Activated CD4-positive, alpha-beta memory T cell treated with anti-CD3 and anti-CD28 coated beads for 36 hours (primary cell): ENCODE results near the gene HYAL1. TPM values are rescaled to one million over a fixed set of nuclear protein-coding genes. Genes with fewer than 3 reads are reported as not detected.

Source experiments
- CTCF ChIA-PET: fragments of 350-600 bp; sonication (Branson Sonifier 250); formaldehyde crosslinking; loops from one replicate; lab custom pipeline; 2021; ENCODE audit warnings: antibody characterized with exemption, inconsistent platforms; lab: Charles Lee
- POLR2A ChIA-PET: fragments of 350-600 bp; sonication (Branson Sonifier 250); formaldehyde crosslinking; loops from one replicate; lab custom pipeline; 2021; ENCODE audit warnings: antibody characterized with exemption; lab: Charles Lee
- DNase-seq: peaks from one replicate; pipeline ENCODE4 v3.0.0-alpha.2; 2020
- H3K27ac Mint-ChIP-seq: one replicate; pipeline ENCODE4 v1.8.0; 2021; ENCODE audit warnings: mixed read lengths
- H3K27me3 Mint-ChIP-seq: one replicate; pipeline ENCODE4 v1.8.0; 2021; ENCODE audit warnings: mixed read lengths
- H3K36me3 Mint-ChIP-seq: one replicate; pipeline ENCODE4 v1.8.0; 2021; ENCODE audit warnings: mixed read lengths
- H3K4me1 Mint-ChIP-seq: one replicate; pipeline ENCODE4 v1.8.0; 2021; ENCODE audit warnings: low read depth, mixed read lengths
- H3K4me3 Mint-ChIP-seq: one replicate; pipeline ENCODE4 v1.8.0; 2021; ENCODE audit warnings: mild to moderate bottlenecking, mixed read lengths
- H3K9me3 Mint-ChIP-seq: one replicate; pipeline ENCODE4 v1.8.0; 2021; ENCODE audit warnings: mixed read lengths
- intact Hi-C: fragments of 100-400 bp; cut with micrococcal nuclease; formaldehyde crosslinking; loops from one replicate; pipeline ENCODE4 v1.15.1; 2023
- total RNA-seq, 2 experiments: library from RNA; stranded (reverse); gene quantifications; one replicate each; pipeline ENCODE4 v1.2.3, GENCODE V29; 2021

HYAL1 gene
- total RNA-seq, 2 experiments from 2014 or later: 0.14 TPM; not detected in 1

- ChIA-PET CTCF (interaction anchor here (0.7 to 8.2 kb wide), 8 partner anchors 10 to 328 kb away, joined by 3 to 102 read pairs (median 4); no protein-coding TSS in a partner anchor), POLR2A (interaction anchor here (1.2 to 1.8 kb wide), 2 partner anchors 12 to 16 kb away, joined by 4 to 6 read pairs; no protein-coding TSS in a partner anchor)
- DNase-seq: no peak
- no peak overlapping the region for H3K4me3 Mint-ChIP-seq
- no peaks in the 10 kb centered on the region for H3K9me3 Mint-ChIP-seq
- intact Hi-C loops: no loop called here
- peaks cover 28% of the 10 kb centered on the region for H3K36me3 Mint-ChIP-seq
- peaks cover 6% of the 10 kb centered on the region for H3K4me1 Mint-ChIP-seq
- no peak overlapping the region for H3K27ac Mint-ChIP-seq
- H3K27me3 Mint-ChIP-seq: no peaks in the 10 kb centered on the region
Measured at GRCh38 chr3:50258979-50259378, 44.4 kb downstream of the HYAL1 start.

- H3K27ac Mint-ChIP-seq: no peak overlapping the region
Measured at GRCh38 chr3:50258029-50258680, 45.2 kb downstream of the HYAL1 start.

GRCh38 chr3:50256978-50257890 lies 46.1 kb downstream of the HYAL1 start:
- CTCF ChIA-PET: interaction anchor here (0.7 to 8.2 kb wide), 7 partner anchors 8 to 62 kb away, joined by 3 to 102 read pairs (median 5); partner anchors contain the start of gene GNAI2
- H3K27ac Mint-ChIP-seq: no peak overlapping the region

More at GRCh38 chr3:50258029-50258680, 45.2 kb downstream of the HYAL1 start:
- intact Hi-C loops: no loop called here
- DNase-seq: no peak
- H3K4me3 Mint-ChIP-seq: no peak overlapping the region
- ChIA-PET POLR2A (interaction anchor here (1.8 kb wide), 1 partner anchor 12 kb away, joined by 6 read pairs; no protein-coding TSS in a partner anchor), CTCF (interaction anchor here (0.9 to 8.2 kb wide), 6 partner anchors 9 to 66 kb away, joined by 3 to 102 read pairs (median 5); partner anchors contain the start of gene GNAI2)
- no peaks in the 10 kb centered on the region for H3K9me3 Mint-ChIP-seq
- peaks cover 35% of the 10 kb centered on the region for H3K36me3 Mint-ChIP-seq
- H3K27me3 Mint-ChIP-seq: no peaks in the 10 kb centered on the region
- peaks cover 8% of the 10 kb centered on the region for H3K4me1 Mint-ChIP-seq

GRCh38 chr3:50255251-50255615 lies 48.1 kb downstream of the HYAL1 start:
- H3K36me3 Mint-ChIP-seq: peaks cover 44% of the 10 kb centered on the region
- POLR2A ChIA-PET: no interaction called here
- no peak overlapping the region for H3K4me3 Mint-ChIP-seq
- H3K9me3 Mint-ChIP-seq: no peaks in the 10 kb centered on the region
- H3K27ac Mint-ChIP-seq: peak overlapping the region; percentile 33
- no peak for DNase-seq
- H3K4me1 Mint-ChIP-seq: peaks cover 23% of the 10 kb centered on the region
- intact Hi-C loops: no loop called here
- CTCF ChIA-PET: interaction anchor here (0.6 to 8.2 kb wide), 3 partner anchors 6 to 77 kb away, joined by 3 to 102 read pairs (median 96); no protein-coding TSS in a partner anchor
- no peaks in the 10 kb centered on the region for H3K27me3 Mint-ChIP-seq

More at GRCh38 chr3:50256978-50257890, 46.1 kb downstream of the HYAL1 start:
- DNase-seq: peak; percentile 59
- Mint-ChIP-seq H3K4me1 (peaks cover 9% of the 10 kb centered on the region), H3K9me3 (no peaks in the 10 kb centered on the region), H3K27me3 (no peaks in the 10 kb centered on the region), H3K36me3 (peaks cover 36% of the 10 kb centered on the region), H3K4me3 (no peak overlapping the region)
- POLR2A ChIA-PET: no interaction called here
- intact Hi-C loops: no loop called here

GRCh38 chr3:50254577-50255250 lies 48.7 kb downstream of the HYAL1 start:
- no peak for DNase-seq
- peak overlapping the region; percentile 33 for H3K27ac Mint-ChIP-seq
- H3K36me3 Mint-ChIP-seq: peaks cover 46% of the 10 kb centered on the region
- intact Hi-C loops: no loop called here
- ChIA-PET CTCF (interaction anchor here (0.6 to 8.2 kb wide), 3 partner anchors 6 to 76 kb away, joined by 3 to 102 read pairs (median 96); no protein-coding TSS in a partner anchor), POLR2A (interaction anchor here (1.0 kb wide), 1 partner anchor 9 kb away, joined by 3 read pairs; no protein-coding TSS in a partner anchor)
- no peak overlapping the region for H3K4me3 Mint-ChIP-seq
- no peaks in the 10 kb centered on the region for H3K27me3 Mint-ChIP-seq
- H3K4me1 Mint-ChIP-seq: peaks cover 26% of the 10 kb centered on the region
- H3K9me3 Mint-ChIP-seq: no peaks in the 10 kb centered on the region

- no peaks in the 10 kb centered on the region for H3K9me3 Mint-ChIP-seq
- intact Hi-C loops: no loop called here
- H3K27ac Mint-ChIP-seq: peak overlapping the region; percentile 68
- H3K4me1 Mint-ChIP-seq: peaks cover 47% of the 10 kb centered on the region
- H3K4me3 Mint-ChIP-seq: no peak overlapping the region
- peaks cover 26% of the 10 kb centered on the region for H3K36me3 Mint-ChIP-seq
- H3K27me3 Mint-ChIP-seq: no peaks in the 10 kb centered on the region
- CTCF ChIA-PET: interaction anchor here (0.9 to 6.4 kb wide), 7 partner anchors 7 to 59 kb away, joined by 3 to 102 read pairs (median 6); no protein-coding TSS in a partner anchor
- POLR2A ChIA-PET: interaction anchor here (0.6 to 1.8 kb wide), 4 partner anchors 8 to 23 kb away, joined by 3 to 4 read pairs (median 4); partner anchors contain the start of gene GNAI2
- DNase-seq: peak; percentile 82
Measured at GRCh38 chr3:50251220-50251619, 52.2 kb downstream of the HYAL1 start.

- Mint-ChIP-seq H3K4me3 (no peak overlapping the region), H3K4me1 (peaks cover 51% of the 10 kb centered on the region), H3K27ac (peak overlapping the region; percentile 59), H3K36me3 (peaks cover 23% of the 10 kb centered on the region), H3K27me3 (no peaks in the 10 kb centered on the region), H3K9me3 (no peaks in the 10 kb centered on the region)
- no peak for DNase-seq
- intact Hi-C loops: no loop called here
- ChIA-PET CTCF (interaction anchor here (1.2 to 6.4 kb wide), 6 partner anchors 8 to 58 kb away, joined by 3 to 102 read pairs (median 12); no protein-coding TSS in a partner anchor), POLR2A (interaction anchor here (0.6 to 1.8 kb wide), 3 partner anchors 12 to 22 kb away, joined by 3 to 4 read pairs (median 4); partner anchors contain the start of gene GNAI2)
Measured at GRCh38 chr3:50250514-50250913, 52.9 kb downstream of the HYAL1 start.

Other genes with a start within 250 kb of the HYAL1 start
- gene RBM5, start 214.7 kb downstream of the HYAL1 start, total RNA-seq: 100 to 1,000 TPM in 1 of 2 experiments, 10 to 100 TPM in 1; 95.2 to 107 TPM
- under 1 TPM; 0.17 to 0.19 TPM for gene SEMA3F, start 148.2 kb downstream of the HYAL1 start, total RNA-seq
- gene GNAT1, start 112.0 kb downstream of the HYAL1 start, total RNA-seq: not detected
- not detected for gene SLC38A3, start 98.3 kb downstream of the HYAL1 start, total RNA-seq
- 100 to 1,000 TPM; 346 to 349 TPM for gene GNAI2, start 67.4 kb downstream of the HYAL1 start, total RNA-seq
- under 1 TPM; 0.86 to 0.97 TPM for gene SEMA3B, start 34.4 kb downstream of the HYAL1 start, total RNA-seq
- not detected for gene LSMEM2, start 24.5 kb downstream of the HYAL1 start, total RNA-seq
- gene IFRD2, start 11.1 kb downstream of the HYAL1 start, total RNA-seq: 100 to 1,000 TPM; 111 to 112 TPM
- 1 to 10 TPM; 2.5 to 4.0 TPM for gene HYAL3, start 4.2 kb downstream of the HYAL1 start, total RNA-seq
- gene NAA80, start 4.2 kb downstream of the HYAL1 start, total RNA-seq: 10 to 100 TPM; 18.8 to 19.6 TPM
- 1 to 10 TPM; 4.8 to 5.7 TPM for gene HYAL2, start 19.2 kb upstream of the HYAL1 start, total RNA-seq
- 10 to 100 TPM; 18.7 to 19.7 TPM for gene TUSC2, start 24.6 kb upstream of the HYAL1 start, total RNA-seq
- 10 to 100 TPM; 48.8 to 52.6 TPM for gene RASSF1, start 37.3 kb upstream of the HYAL1 start, total RNA-seq
- under 1 TPM; 0.94 to 1.00 TPM for gene ZMYND10, start 42.2 kb upstream of the HYAL1 start, total RNA-seq
- 10 to 100 TPM; 33.2 to 35.8 TPM for gene NPRL2, start 47.2 kb upstream of the HYAL1 start, total RNA-seq
- 10 to 100 TPM; 17.8 to 20.1 TPM for gene CYB561D2, start 47.3 kb upstream of the HYAL1 start, total RNA-seq
- gene TMEM115, start 55.9 kb upstream of the HYAL1 start, total RNA-seq: 10 to 100 TPM; 16.0 TPM
- gene CACNA2D2, start 200.1 kb upstream of the HYAL1 start, total RNA-seq: under 1 TPM; 0.63 to 0.69 TPM